NCI-H524 (cell line): ENCODE results near the gene PEX3.
A peak's percentile ranks its signal among the peaks of the same experiment; 100 is the strongest.

ENCODE experiments used
- DNase-seq, 2 experiments: peaks; one replicate each; lab custom pipeline; 2025; lab: John Stamatoyannopoulos, UW

PEX3 gene, protein sequence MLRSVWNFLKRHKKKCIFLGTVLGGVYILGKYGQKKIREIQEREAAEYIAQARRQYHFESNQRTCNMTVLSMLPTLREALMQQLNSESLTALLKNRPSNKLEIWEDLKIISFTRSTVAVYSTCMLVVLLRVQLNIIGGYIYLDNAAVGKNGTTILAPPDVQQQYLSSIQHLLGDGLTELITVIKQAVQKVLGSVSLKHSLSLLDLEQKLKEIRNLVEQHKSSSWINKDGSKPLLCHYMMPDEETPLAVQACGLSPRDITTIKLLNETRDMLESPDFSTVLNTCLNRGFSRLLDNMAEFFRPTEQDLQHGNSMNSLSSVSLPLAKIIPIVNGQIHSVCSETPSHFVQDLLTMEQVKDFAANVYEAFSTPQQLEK

DNA sequence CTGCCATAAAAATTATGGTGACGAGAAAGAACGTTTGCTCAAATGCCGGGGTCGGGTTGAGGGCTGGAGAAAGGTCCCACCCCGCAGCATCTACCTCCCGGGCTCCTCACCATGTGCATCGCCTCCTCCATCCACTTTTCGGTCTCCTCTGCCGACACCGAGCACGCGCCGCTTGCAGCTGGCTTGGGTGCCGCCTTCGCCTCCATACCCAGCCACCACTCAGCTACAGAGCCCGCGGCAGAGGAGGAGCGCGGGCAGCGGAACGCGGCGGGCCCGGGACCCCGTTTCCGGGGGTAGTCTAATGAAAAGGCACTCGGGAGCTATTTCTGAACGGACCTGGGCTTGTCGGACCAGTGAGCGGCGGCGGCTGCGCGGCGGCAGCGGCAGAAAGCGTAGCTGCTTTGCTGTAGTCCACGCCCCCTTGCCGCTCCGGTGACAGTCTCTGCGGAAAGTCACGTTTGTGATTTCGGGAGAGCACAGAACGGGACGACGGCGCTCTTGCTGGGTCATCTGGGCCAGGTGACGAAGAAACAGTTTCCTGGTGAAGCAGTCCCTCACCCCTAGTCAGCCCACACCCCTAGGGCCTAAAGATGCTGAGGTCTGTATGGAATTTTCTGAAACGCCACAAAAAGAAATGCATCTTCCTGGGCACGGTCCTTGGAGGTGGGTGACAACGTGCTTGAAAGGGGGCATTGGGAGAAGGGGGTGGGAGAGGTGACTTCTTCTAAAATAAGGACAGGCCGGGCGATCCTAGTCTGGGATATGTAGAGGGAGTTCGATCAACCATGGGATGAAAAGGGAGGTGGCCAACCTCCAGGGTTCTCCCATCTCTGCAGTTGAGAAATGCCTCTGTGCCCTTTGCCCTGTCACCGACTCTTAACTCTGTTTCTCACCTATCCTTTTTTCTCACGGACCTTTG is at the start of gene PEX3, which contains the start of gene ADAT2:
Gene PEX3 (plus strand): TSS at position 353 of the 919 bp plus-strand sequence. CDS start 238 bp downstream, at position 591.
Gene ADAT2 (minus strand): TSS at position 243 of the 919 bp plus-strand sequence. CDS start 37 bp downstream, at position 206.
- DNase-seq: peak; percentile 93 to 95

DNA sequence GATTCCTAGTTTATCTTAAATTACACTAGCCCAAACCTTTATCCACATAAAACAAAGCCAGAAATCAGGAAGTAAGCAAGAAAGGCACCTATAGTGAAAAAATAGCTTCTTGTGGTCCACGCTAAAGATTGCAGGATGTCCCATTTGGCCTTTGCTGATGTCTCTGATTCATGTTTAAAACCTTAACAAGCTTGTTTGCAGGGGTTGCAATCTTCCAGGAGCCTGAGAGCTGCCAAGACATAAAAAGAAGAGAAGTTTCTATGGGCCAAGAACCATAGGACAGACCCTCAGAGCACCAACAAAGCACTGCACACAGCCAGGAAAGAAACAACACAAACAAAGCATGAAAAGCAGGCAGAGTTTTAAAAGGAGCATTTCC is 49.5 kb upstream of the PEX3 start:
- DNase-seq: no peak

DNA sequence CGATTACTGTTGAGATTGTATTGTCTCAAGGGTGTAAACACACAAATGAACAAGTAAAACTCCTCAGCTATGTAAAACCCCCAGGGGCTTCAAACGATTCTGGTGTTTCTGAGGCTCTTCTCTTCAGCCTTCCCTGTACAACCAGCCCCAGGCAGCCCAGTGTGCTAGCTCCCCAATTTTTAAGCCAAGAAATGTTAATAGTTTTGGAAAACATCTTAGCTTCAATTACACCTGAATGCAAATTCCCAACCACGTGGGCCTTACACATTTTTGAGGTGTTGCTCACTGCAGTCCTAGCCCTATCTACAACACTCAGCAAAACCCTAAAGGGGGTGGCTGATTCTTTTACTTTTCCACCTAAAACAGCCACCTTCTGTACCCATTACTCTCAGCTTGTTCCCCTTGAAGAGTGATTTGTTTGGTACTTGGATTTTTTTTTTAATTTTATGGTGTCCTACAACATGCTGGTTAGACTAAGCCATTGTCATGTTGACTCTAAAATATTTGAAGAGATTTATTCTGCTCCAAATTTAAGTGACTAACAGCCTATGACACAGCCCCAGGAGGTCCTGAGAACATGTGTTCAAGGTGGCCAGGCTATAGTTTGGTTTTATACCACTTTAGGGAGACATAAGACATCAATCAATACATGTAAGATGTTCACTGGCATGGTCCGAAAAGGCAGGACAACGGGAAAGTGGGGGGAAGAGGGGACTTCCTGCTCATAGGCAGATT is 48.8 kb upstream of the PEX3 start:
- DNase-seq: no peak

DNA sequence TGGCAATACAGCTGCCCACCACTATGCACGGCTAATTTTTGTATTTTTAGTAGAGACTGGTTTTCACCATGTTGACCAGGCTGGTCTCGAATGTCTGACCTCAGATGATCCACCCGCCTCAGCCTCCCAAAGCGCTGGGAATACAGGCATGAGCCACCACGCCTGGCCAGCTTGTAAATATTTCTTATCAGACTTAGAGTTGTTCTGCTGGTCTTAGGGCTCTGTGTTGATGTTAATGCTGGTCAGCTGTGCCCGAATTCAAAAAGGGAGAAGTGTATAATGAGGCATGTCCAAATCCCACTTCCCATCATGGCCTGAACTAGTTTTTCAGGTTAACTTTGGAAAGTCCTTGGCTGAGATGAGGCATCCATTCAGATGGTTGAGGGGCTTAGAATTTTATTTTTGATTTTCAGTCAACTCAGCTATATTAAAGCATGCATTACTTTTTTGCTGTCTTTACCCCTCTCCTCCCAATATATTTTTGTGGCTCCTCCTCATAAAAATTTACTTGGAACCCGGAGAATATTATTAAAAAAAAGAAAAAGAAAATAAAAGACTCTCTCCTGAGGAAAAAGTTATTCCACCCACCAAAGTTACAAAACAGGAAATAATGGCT is 47.8 kb upstream of the PEX3 start:
- no peak for DNase-seq

DNA sequence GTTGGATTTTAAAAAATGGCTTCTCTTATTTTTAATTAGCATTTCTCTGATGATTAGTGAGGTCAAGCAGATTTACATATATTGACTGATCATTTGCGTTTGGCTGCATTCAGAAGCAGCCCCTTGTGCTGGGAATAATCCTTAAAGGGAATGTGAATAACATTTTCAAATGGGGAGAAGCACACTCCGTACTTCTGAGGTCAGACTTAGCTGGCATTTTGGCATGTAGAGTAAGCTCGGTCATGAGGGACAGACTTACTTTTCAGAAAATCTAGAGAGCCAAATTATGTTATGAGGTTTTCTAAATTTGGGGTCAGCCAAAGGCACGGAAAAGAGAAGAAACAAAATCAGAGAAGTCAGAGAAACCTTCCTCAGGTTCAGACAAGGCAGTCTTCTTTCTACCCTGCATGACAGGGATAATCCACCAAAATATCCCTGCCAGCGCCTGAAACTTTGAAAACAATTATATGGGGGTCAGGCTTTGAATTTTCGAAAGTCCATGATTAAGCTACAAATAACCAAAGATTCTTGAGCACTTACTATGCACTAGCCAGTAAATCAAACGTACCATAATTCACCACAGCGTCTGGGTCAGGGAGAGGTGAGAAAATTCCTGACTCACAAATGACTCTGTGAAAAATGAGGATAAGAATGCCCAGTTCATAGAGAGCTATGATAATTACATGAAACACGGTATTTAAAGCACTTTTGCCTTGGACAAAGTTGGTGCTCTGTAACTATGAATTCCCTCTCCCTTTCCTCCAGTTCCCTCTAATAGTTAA is 45.0 kb upstream of the PEX3 start:
- DNase-seq: no peak

DNA sequence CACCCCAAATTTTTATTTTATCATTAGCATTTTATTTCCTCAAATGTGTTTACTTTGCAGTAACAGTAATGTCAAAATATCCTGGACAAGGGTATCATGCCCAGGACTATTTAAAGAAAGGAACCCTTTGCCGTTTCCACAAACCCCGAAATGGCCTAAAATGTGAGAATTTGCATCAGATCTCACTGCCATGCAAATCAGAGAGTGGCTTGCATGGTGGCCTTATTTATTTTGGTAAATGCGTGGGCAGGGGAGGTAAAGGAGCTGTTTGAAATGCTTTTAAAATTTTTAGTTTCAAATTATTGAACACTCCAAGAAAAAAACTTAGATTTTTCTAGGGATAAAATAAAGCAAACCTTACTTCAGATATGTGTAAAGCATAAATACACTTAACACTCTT is 43.9 kb upstream of the PEX3 start:
- DNase-seq: no peak

DNA sequence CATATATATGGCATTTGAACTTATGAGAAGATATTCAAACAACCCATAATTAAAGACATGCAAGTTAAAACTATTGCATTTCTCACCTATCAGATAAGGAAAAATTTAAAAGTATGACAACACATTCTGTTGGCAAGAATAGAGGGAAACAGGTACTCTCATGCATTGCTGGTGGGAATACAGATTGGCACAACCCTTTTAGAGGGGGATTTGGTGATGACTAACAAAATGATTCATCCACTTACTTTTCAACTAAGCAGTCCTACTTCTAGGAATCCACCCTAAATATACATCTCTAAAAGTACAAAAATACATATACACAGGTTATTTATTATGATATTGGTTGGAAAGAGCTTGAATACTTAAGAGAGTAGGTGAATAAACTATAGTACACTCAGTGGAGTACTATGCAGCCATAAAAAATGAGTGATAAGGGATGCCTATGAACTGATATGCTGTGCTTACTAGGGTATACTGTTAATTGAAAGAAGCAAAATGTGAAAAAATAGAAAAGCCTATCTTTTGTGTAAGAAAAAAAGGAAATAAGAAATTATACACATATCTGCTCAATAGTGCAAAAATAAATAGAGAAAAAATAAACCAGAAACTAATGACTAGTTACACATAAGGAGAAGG is 42.3 kb upstream of the PEX3 start:
- no peak for DNase-seq

DNA sequence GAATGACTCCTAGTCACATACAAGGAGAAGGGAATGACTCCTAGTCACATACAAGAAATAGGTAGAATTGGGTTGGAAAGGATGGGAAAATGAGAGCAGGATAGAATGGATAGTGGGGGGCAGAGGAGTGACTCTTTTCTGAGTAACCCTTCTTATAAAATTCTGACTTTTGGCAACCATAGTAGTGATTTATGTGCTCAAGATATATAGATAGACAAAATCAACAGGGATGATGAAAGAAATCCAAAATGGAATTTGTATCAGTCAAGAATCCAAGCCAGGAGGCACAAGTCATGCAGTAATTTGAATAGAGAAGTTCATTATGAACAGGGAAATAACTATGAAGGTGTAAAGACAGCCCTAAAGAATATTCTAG is 41.8 kb upstream of the PEX3 start:
- DNase-seq: no peak

DNA sequence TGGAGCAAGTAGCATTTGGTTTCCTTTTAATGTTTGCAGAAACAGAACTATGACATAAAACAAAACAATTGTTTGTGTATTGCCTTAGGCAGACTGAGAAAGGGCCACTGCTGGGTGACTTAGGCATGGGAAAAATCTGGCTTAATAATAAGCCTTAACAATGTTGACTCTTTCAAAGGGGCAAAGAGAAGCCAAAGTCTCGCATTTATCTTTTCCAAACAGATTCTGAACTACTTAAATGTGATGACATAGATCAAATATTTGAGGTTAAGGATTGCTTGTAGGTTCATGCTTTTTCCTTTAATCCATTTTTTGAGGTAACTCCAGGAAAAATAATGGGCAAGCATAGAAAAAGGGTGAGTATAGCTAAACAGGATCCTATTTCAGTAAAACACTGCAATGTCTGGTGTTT is 39.7 kb upstream of the PEX3 start:
- DNase-seq: no peak

DNA sequence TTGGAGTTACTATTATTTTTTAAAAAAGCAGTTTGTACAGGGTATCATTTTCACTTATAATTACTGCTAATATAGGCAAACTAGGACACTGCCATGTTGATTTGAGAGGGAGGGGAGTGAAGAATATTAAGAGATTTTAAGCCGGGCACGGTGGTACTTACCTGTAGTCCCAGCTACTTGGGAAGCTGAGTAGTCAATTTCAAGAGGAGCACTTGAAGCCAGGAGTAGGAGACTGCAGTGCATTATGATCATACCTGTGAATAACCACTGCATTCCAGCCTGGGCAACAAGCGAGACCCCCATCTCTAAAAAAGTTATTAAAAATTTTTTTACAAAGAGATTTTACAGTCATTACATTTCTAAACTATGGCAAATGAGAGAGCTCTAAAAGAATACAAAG is 35.8 kb upstream of the PEX3 start:
- no peak for DNase-seq

DNA sequence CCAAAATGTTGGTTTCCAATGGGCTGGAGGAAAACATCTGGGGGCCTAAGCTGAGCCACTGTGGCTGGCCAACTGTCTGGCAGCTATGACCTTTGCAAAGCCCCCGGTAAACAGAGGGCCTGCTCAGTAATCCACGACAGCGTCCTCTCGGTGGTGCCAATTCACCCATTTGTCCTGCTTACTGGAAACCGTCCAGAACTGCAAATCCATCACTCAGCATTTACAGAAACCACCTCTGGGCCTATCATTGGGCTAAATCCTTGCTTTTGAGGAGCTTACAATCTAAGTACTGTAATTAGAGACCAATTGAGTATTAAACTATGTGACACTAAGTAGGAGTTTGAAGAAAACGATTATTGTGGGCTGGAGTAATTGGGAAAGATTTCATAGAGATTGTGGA is 31.1 kb upstream of the PEX3 start:
- peak; percentile 9 to 35 for DNase-seq

DNA sequence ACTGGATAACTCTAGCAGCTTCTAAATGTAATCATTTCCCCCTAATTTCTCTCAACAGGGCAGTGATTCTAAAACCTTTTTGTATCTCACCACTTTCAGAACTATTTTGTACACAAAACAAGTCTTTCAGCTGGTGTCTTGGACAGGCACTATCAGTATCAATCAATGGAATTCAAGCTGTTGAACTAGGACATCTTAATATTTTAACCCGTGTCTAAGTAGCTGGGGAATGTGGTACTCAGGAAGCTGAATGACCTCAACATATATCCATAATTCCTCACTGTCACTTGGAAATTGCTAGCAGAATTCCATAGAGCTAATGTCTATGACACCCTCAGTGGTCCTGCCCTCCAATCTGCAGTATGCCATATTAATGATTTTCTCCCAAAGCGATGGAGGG is 24.6 kb upstream of the PEX3 start:
- DNase-seq: no peak

DNA sequence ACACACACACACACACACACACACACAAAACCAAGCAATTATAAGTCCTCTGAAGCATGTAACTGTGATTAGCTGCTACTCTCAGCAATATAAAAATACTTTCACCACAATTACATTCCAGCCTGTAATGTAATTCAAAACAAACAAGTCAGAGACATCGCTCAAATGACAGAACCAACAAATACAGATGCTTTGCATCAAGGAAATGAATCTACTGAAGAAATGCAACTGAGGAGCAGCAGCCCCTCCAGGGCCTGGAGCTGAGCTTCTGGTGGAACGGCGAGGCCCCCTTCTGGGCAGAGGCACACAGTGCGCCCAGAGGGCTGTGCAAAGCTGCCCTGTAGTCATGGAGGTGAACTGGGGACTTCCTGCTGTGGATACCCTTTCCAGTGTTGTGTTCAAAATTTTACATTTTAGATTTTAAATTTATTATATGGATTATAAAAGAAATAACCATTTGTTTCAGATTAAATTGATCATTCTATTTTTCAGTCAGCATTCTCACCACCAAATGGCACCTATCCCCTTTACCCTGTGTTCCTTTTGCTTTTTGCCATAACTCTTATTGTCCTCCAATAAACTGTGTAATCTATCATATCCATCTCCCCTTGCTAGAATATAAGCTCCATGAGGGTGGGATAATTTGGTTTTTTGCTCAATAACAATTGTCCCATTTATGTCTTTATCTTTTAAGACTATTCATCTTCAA is 23.3 kb upstream of the PEX3 start:
- DNase-seq: peak; percentile 23 to 74

DNA sequence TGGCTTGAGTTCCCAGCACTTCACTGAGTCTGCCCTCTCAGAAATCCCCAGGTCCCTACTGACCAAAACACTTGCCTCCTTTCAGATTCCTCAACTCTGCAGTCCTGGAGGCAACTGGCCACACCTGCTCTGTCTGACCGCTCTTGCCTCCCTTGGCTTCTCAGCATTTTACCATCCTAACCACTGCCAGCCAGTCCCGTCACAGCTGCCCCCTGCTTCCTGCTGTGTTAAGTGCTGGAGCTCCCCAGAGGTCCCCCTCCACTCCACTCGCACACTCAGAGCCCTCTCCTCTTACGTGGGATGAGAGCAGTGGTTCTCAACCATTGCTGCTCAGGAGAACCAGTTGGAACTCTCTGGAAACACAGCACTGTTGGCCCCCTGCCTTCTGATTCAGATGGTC is 20.6 kb upstream of the PEX3 start:
- no peak for DNase-seq

DNA sequence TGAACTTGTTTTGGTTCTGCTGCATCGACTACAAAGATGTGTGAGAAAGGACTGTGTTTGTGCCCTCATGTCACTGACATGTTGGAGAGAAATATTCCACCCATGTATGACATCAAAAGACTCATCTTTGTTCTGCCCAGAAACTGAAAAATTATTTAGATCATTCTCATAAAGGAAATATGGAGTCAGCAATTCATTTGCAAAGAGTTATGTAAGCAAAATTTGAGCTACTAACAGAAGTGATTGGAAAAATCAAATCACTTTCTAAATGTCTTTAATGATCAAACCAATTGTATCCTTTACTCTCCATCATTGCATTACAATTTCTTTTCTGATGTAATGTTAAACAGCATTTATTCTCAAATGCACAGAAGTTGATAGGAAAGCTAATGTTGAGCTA is 19.4 kb upstream of the PEX3 start:
- no peak for DNase-seq

DNA sequence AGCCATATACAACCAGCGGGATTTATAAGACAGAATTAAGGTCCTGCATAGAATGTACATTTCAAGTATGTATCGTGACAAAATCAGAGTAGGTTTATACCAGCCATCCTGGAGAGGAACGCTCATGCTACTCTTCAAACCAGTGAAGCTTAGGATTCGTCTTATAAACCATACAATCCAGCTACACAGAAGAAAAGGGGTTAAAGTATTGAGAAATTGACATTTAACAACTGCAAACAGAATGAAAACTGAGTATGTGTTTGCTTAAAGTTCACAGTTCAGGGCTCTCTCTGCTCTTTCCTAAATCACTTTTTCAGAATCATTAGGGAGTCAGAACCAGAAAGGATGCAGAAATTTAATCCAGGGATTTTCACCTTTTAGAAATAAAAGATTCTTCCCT is 18.0 kb upstream of the PEX3 start:
- no peak for DNase-seq

DNA sequence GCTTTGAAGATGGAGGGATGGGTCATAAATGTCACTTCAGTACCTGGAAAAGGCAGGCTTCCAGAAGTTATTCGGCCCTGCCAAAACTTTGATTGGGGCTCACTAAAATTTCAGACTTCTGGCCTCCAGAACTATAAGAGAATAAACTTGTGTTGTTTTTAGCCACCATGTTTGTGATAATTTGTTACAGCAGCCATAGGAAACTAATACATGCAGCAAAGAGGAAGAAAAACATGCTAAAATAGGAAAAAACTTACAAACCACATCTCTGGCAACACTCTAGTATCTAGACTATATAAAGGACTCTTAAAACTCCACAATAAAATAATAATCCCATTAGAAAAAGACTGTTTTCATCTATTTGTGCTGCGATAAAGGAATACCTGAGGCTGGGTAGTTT is 9.6 kb upstream of the PEX3 start:
- no peak for DNase-seq

DNA sequence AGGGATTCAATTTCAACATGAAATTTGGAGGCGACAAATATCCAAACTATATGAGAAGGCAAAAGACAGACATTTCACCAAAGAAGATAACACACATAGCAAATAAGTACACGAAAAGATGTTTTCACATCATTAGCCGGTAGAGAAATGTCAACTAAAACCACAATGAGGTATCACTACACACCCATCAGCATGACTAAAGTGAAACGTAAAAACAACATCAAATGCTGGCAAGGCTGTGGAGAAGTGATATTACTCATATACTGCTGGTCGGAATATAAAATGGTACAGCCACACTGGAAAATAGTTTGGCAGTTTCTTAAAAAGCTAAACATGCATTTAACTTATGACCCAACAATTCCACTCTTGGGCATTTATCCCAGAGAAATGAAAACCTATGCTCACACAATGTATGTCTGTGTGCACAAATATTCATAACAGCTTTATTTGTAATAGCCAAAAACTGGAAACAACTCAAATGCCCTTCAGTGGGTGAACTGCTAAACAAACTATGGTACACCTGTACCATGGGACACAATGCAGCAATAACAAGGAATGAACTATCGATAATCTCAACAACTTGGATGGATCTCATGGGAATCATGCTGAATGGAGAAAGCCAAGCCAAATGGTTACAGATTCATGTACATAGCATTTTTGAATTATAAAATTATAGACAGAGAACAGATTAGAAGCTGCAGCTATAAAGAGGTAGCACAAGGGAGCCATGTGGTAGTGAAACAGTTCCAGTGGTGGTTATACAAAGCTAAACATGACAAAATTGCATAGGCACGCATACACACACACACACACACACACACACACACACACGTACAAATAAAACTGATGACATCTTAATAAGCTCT is 8.7 kb upstream of the PEX3 start:
- no peak for DNase-seq

DNA sequence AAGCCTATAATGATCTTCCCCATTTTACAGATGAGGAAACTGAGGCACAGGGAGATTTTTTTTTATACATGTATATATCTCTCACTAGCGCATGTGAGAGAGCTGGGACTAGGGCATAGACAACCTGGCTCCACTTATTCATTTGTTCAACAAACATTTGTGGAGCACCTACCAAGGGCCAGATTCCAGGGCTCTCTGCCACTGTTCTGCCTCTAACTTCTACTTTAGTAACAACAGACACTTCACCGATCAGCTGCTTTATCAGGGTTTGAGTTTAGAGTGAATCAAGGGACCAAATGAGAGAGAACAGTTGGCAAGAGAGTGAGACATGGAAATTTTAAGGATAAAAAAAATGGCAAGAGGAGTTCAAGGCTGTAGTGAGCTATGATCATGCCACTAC is 7.5 kb upstream of the PEX3 start:
- no peak for DNase-seq
